ENCODE data around the gene SERPINB6. TPM values are rescaled to one million over a fixed set of nuclear protein-coding genes. Genes with fewer than 3 reads are reported as not detected.

Gene SERPINB6
- total RNA-seq, 1 experiment from 2014 or later = 39.0 TPM

DNA sequence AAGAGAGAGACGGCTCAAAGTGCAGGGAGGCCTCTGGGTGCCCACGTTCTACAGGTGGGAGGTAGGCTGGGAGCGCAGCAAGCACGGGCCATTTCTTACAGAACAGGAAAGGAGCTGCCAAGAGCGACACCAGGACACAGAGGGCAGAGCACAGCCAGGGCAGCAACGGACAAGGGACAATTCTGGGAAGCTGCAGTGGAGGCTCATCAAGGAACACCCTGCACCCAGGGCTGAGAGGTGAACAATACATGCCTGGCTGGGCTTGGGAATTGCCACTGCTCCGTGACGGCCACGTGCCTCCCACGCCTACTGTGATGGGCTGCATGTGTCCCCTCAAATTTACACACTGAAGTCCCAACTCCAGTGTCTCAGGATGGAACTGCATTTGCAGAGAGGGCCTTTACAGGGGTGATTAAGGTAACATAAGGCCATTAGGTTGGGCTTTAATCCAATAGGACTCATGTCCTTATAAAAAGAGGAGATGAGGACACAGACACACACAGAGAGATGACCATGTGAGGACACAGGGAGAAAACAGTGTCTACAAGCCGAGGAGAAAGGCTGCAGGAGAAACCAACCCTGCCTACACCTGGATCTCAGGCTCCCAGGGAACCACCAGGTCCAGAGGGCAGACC lies 13.6 kb downstream of the SERPINB6 start:
- Histone ChIP-seq H4K91ac (ENCODE audit: insufficient read length, low read depth, low read length) (no peak overlapping the region), H2BK120ac (ENCODE audit: low read depth, low read length, poor library complexity, severe bottlenecking) (no peak overlapping the region), H3K9ac (ENCODE audit: extremely low read depth, insufficient read length, low read length) (no peak overlapping the region), H2BK20ac (ENCODE audit: low read depth, low read length, poor library complexity, severe bottlenecking) (no peak overlapping the region), H3K27me3 (ENCODE audit: insufficient read depth, low read length) (no peaks in the 10 kb centered on the region), H3K18ac (ENCODE audit: insufficient read length, low read depth, low read length) (peak overlapping the region; percentile 14), H4K8ac (replicated peaks; ENCODE audit: insufficient read length, low read depth, low read length) (no peak overlapping the region), H3K4me2 (ENCODE audit: insufficient read depth, insufficient read length, low read length) (no peak overlapping the region), H4K20me1 (ENCODE audit: control insufficient read depth, insufficient read depth, insufficient read length) (no peaks in the 10 kb centered on the region), H3K79me1 (ENCODE audit: insufficient read depth, low read depth, low read length, poor library complexity, severe bottlenecking) (no peaks in the 10 kb centered on the region), H3K9me3 (ENCODE audit: control insufficient read depth, low read depth, low read length) (no peaks in the 10 kb centered on the region), H3K23me2 (ENCODE audit: insufficient read length, low read depth, low read length, poor library complexity, severe bottlenecking) (no peaks in the 10 kb centered on the region), H4K5ac (ENCODE audit: insufficient read length, low read depth, low read length) (no peak overlapping the region), H2AK5ac (ENCODE audit: insufficient read length, low read length) (no peak overlapping the region), H2BK12ac (ENCODE audit: insufficient read length, low read depth, low read length) (no peak overlapping the region), H3K4me1 (ENCODE audit: insufficient read depth, low read length) (peaks cover 11% of the 10 kb centered on the region; the same call in 1 of the 2 replicates), H3T11ph (ENCODE audit: low read length) (no peak overlapping the region), H2BK15ac (ENCODE audit: low read depth, low read length) (no peak overlapping the region), H2BK5ac (ENCODE audit: insufficient read length, low read length) (no peak overlapping the region), H3K56ac (ENCODE audit: insufficient read length, low read depth, low read length) (no peak overlapping the region), H3K23ac (ENCODE audit: insufficient read length, low read depth, low read length) (no peak overlapping the region), H3K14ac (ENCODE audit: insufficient read depth, low read length) (no peak overlapping the region), H3K4ac (ENCODE audit: low read depth, low read length) (no peak overlapping the region; the same call in 1 of the 2 replicates), H3K79me2 (ENCODE audit: insufficient read depth, low read length) (no peaks in the 10 kb centered on the region), H3K27ac (ENCODE audit: insufficient read length, low read depth, low read length) (no peak overlapping the region), H2AFZ (ENCODE audit: low read length) (no peak overlapping the region)
- Mint-ChIP-seq H3K27ac (0 out of 7 replicates have a peak overlapping the region, but pooled peaks of 1 of the 3 experiments have one; percentile 9), H3K4me1 (peaks cover 43 to 54% of the 10 kb centered on the region in 2 experiments), H3K36me3 (ENCODE audit: insufficient read depth in 1 of 3, low read depth in 3 of 3) (peaks cover 0 to 3% (median 0%) of the 10 kb centered on the region in 3 experiments; a peak in 2 of 7 replicates), H3K9me3 (no peaks in the 10 kb centered on the region), H3K27me3 (ENCODE audit: low read depth) (no peaks in the 10 kb centered on the region), H3K4me3 (no peak overlapping the region)
- DNase-seq = no peak
- TF ChIP-seq, protein P1, sequence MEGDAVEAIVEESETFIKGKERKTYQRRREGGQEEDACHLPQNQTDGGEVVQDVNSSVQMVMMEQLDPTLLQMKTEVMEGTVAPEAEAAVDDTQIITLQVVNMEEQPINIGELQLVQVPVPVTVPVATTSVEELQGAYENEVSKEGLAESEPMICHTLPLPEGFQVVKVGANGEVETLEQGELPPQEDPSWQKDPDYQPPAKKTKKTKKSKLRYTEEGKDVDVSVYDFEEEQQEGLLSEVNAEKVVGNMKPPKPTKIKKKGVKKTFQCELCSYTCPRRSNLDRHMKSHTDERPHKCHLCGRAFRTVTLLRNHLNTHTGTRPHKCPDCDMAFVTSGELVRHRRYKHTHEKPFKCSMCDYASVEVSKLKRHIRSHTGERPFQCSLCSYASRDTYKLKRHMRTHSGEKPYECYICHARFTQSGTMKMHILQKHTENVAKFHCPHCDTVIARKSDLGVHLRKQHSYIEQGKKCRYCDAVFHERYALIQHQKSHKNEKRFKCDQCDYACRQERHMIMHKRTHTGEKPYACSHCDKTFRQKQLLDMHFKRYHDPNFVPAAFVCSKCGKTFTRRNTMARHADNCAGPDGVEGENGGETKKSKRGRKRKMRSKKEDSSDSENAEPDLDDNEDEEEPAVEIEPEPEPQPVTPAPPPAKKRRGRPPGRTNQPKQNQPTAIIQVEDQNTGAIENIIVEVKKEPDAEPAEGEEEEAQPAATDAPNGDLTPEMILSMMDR (conservative IDR thresholded peaks at IDR 0.05) = no peak
- no CpG with 5 or more reads among the region's 11 CpGs for WGBS (ENCODE audit: extremely low coverage, insufficient read length, low lambda C conversion rate)

Measured in H9 (cell line).